SK-N-SH (cell line): ENCODE results near the gene DCLRE1B. TPM values are rescaled to one million over a fixed set of nuclear protein-coding genes. Genes with fewer than 3 reads are reported as not detected.

Experiments used
- CTCF ChIA-PET: fragments of 300-600, 350-600 bp; formaldehyde crosslinking; extraction: SDS; loops from one replicate; lab custom pipeline; 2021; lab: Yijun Ruan, JAX
- POLR2A ChIA-PET: fragments of 350-600 bp; sonication (Branson Sonifier 250); formaldehyde crosslinking; extraction: SDS; loops from one replicate; lab custom pipeline; 2020; ENCODE audit warnings: antibody characterized with exemption, inconsistent platforms; lab: Yijun Ruan, JAX
- DNase-seq: peaks from one replicate; pipeline ENCODE4 v3.0.0; 2012
- H2AFZ ChIP-seq: fragments of 200-600 bp; sonication (generic); 2 replicates; pipeline ENCODE4 v1.8.1; 2016; ENCODE audit warnings: antibody characterized with exemption, mild to moderate bottlenecking, low read depth
- H3F3A ChIP-seq: fragments of 200-600 bp; sonication (generic); replicated peaks from 2 replicates; pipeline ENCODE3; 2016; ENCODE audit warnings: antibody characterized with exemption, mild to moderate bottlenecking; ENCODE audit not compliant: insufficient read depth
- H3K27ac ChIP-seq, 2 experiments: fragments of 200-500 bp in 1 of 2; fragments of 200-600 bp in 1 of 2; sonication (Bioruptor generic) in 1 of 2; sonication (generic), shearing (Covaris generic) in 1 of 2; 2 replicates each; pipeline versions ENCODE4 v1.5.1 to v1.6.1; 2014 to 2016; ENCODE audit warnings: low read depth in 2 of 2, inconsistent platforms in 1 of 2, low read length in 1 of 2, mild to moderate bottlenecking in 1 of 2, mixed read lengths in 1 of 2
- H3K27me3 ChIP-seq: fragments of 200-600 bp; sonication (generic), shearing (Covaris generic); 2 replicates; pipeline ENCODE4 v1.6.1; 2016; ENCODE audit warnings: mixed run types; ENCODE audit not compliant: insufficient read depth
- H3K36me3 ChIP-seq, 2 experiments: fragments of 200-500 bp in 1 of 2; fragments of 200-600 bp in 1 of 2; sonication (Bioruptor generic) in 1 of 2; sonication (generic) in 1 of 2; replicated peaks in 1 of 2; 2 replicates each; pipeline versions ENCODE3 to v1.5.1; 2014 to 2016; ENCODE audit warnings: low read length in 1 of 2, mild to moderate bottlenecking in 1 of 2; ENCODE audit not compliant: insufficient read depth in 2 of 2, control insufficient read depth in 1 of 2
- H3K4me1 ChIP-seq, 2 experiments: fragments of 200-500 bp in 1 of 2; fragments of 200-600 bp in 1 of 2; sonication (Bioruptor generic) in 1 of 2; sonication (generic), shearing (Covaris generic) in 1 of 2; 2 replicates each; pipeline versions ENCODE4 v1.5.1 to v1.6.1; 2014 to 2016; ENCODE audit warnings: low read depth in 1 of 2, low read length in 1 of 2, mixed run types in 1 of 2; ENCODE audit not compliant: insufficient read depth in 2 of 2, control insufficient read depth in 1 of 2
- H3K4me2 ChIP-seq: fragments of 200-600 bp; sonication (generic), shearing (Covaris generic); 2 replicates; pipeline ENCODE4 v1.6.1; 2017; ENCODE audit warnings: mixed run types
- H3K4me3 ChIP-seq, 2 experiments: fragments of 200-500 bp in 1 of 2; fragments of 200-600 bp in 1 of 2; sonication (Bioruptor generic) in 1 of 2; sonication (generic), shearing (Covaris generic) in 1 of 2; 2 replicates each; pipeline versions ENCODE4 v1.5.1 to v1.8.1; 2014 to 2016; ENCODE audit warnings: low read depth in 2 of 2, inconsistent platforms in 1 of 2, low read length in 1 of 2, mild to moderate bottlenecking in 1 of 2, mixed read lengths in 1 of 2, moderate library complexity in 1 of 2
- H3K79me2 ChIP-seq: fragments of 200-600 bp; sonication (generic); 2 replicates; pipeline ENCODE4 v1.8.1; 2017; ENCODE audit warnings: mild to moderate bottlenecking; ENCODE audit not compliant: insufficient read depth
- H3K9ac ChIP-seq: fragments of 200-600 bp; sonication (generic); 2 replicates; pipeline ENCODE4 v1.6.1; 2017; ENCODE audit warnings: mixed run types
- H3K9me2 ChIP-seq: fragments of 200-600 bp; sonication (generic); 2 replicates; pipeline ENCODE4 v1.6.1; 2017; ENCODE audit warnings: mixed run types
- H3K9me3 ChIP-seq: fragments of 200-600 bp; sonication (generic); 2 replicates; pipeline ENCODE4 v1.6.1; 2017; ENCODE audit warnings: mixed run types, mild to moderate bottlenecking, moderate library complexity
- H4K20me1 ChIP-seq: fragments of 200-600 bp; sonication (generic); 2 replicates; pipeline ENCODE4 v1.6.1; 2017; ENCODE audit warnings: mild to moderate bottlenecking, mixed run types; ENCODE audit not compliant: insufficient read depth
- CTCF ChIP-seq: fragments of 200-600 bp; sonication (generic); IDR thresholded peaks from 2 replicates; pipeline ENCODE4 v1.6.1; 2017; ENCODE audit warnings: antibody characterized with exemption, mild to moderate bottlenecking, moderate library complexity
- EP300 ChIP-seq, 2 experiments: IDR thresholded peaks; 2 replicates each; pipeline versions ENCODE4 v1.4.0 to v1.6.1; 2012; ENCODE audit warnings: borderline replicate concordance in 1 of 2, low read depth in 1 of 2, low read length in 1 of 2
- EZH2phosphoT487 ChIP-seq: fragments of 200-600 bp; sonication (generic); IDR thresholded peaks from 2 replicates; pipeline ENCODE4 v1.6.1; 2017; ENCODE audit warnings: low read depth, mixed run types, mild to moderate bottlenecking, antibody characterized with exemption, moderate library complexity, borderline replicate concordance
- FOSL2 ChIP-seq: IDR thresholded peaks from 2 replicates; pipeline ENCODE4 v1.4.0; 2012; ENCODE audit warnings: low read depth, mild to moderate bottlenecking, moderate library complexity, borderline replicate concordance
- FOXJ3 ChIP-seq: sonication (generic); formaldehyde crosslinking; IDR thresholded peaks from 2 replicates; pipeline ENCODE4 v1.5.1; 2020; ENCODE audit warnings: mild to moderate bottlenecking, missing genetic modification reagents
- FOXM1 ChIP-seq: IDR thresholded peaks from 2 replicates; pipeline ENCODE4 v1.4.0; 2012; ENCODE audit warnings: low read depth, mild to moderate bottlenecking
- GABPA ChIP-seq: IDR thresholded peaks from 2 replicates; pipeline ENCODE4 v1.4.0; 2012; ENCODE audit warnings: low read depth, mild to moderate bottlenecking
- GATA2 ChIP-seq: sonication (generic); formaldehyde crosslinking; IDR thresholded peaks from 2 replicates; pipeline ENCODE4 v1.5.0; 2020; ENCODE audit warnings: mild to moderate bottlenecking, missing genetic modification reagents
- JUND ChIP-seq: IDR thresholded peaks from 2 replicates; pipeline ENCODE4 v1.4.0; 2012
- POLR2AphosphoS5 ChIP-seq: IDR thresholded peaks from 2 replicates; pipeline ENCODE4 v1.6.1; 2012; ENCODE audit warnings: low read depth, low read length
- RAD21 ChIP-seq: IDR thresholded peaks from 2 replicates; pipeline ENCODE4 v1.6.1; 2012; ENCODE audit warnings: mild to moderate bottlenecking, low read length
- RCOR1 ChIP-seq: fragments of 150-350 bp; IDR thresholded peaks from 2 replicates; pipeline ENCODE4 v1.6.1; 2017; ENCODE audit warnings: antibody characterized with exemption, low read length
- RFX5 ChIP-seq: IDR thresholded peaks from 2 replicates; pipeline ENCODE4 v1.6.1; 2012; ENCODE audit warnings: mild to moderate bottlenecking, improper control_type of control experiment, low read length
- SIN3A ChIP-seq: IDR thresholded peaks from 2 replicates; pipeline ENCODE4 v1.6.1; 2012; ENCODE audit warnings: low read depth, mild to moderate bottlenecking, low read length, moderate library complexity, borderline replicate concordance
- USF1 ChIP-seq: IDR thresholded peaks from 2 replicates; pipeline ENCODE4 v1.4.0; 2012; ENCODE audit warnings: low read depth, borderline replicate concordance
- YY1 ChIP-seq: IDR thresholded peaks from 2 replicates; pipeline ENCODE4 v1.4.0; 2012; ENCODE audit warnings: low read depth, mild to moderate bottlenecking
- WGBS: methylation state at CpG from one replicate; pipeline ENCODE4 v1.1.6; 2017; ENCODE audit warnings: low lambda C conversion rate; 5-methylcytosine and 5-hydroxymethylcytosine counted together
- polyA plus RNA-seq, 3 experiments: library from polyadenylated mRNA; depleted of rRNA; stranded (reverse); fragments of >200 nt; gene quantifications; 2 replicates each; pipeline ENCODE4 v1.2.3, GENCODE V29; 2012
- TF ChIP-seq, protein P1 (sequence below): IDR thresholded peaks from 2 replicates; pipeline ENCODE4 v1.4.0; 2012; ENCODE audit warnings: low read depth
- TF ChIP-seq, protein P2 (sequence below): IDR thresholded peaks from 2 replicates; pipeline ENCODE4 v1.4.0; 2012; ENCODE audit warnings: low read depth, borderline replicate concordance
- TF ChIP-seq, protein P3 (sequence below): IDR thresholded peaks from 2 replicates; pipeline ENCODE4 v1.6.1; 2012; ENCODE audit warnings: mild to moderate bottlenecking, low read depth, low read length, moderate library complexity

Gene DCLRE1B
- polyA plus RNA-seq, 1 of the 3 experiments (the other 2 are of a cell fraction): 3.0 TPM

DNA sequence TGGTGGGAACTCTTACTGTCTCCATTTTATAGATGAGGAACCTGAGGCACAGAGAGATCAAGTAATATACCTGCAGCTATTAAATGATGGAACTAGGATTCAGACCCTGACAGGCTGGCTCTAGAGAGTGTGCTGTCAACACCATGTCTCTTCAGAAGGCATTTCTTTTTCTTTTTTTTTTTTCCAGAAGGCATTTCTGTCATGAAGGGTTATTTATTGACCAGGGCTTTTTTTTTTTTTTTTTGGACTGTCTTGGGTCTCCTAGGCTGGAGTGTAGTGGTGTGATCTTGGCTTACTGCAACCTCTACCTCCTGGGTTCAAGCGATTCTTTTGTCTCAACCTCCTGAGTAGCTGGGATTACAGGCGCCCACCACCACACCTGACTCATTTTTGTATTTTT, 46.6 kb downstream of the DCLRE1B start:
- Histone ChIP-seq H3K27me3 (no peaks in the 10 kb centered on the region), H3K4me1 (peaks cover 0 to 11% of the 10 kb centered on the region in 2 experiments; a peak in 2 of 4 replicates), H3K36me3 (peaks cover 19 to 28% of the 10 kb centered on the region in 2 experiments), H4K20me1 (peaks cover 18% of the 10 kb centered on the region), H3K27ac (no peak overlapping the region), H2AFZ (no peak overlapping the region), H3K4me2 (no peak overlapping the region), H3K79me2 (peaks cover 63% of the 10 kb centered on the region), H3K9ac (no peak overlapping the region), H3K4me3 (no peak overlapping the region), H3K9me2 (no peaks in the 10 kb centered on the region), H3K9me3 (no peaks in the 10 kb centered on the region), H3F3A (peaks cover 5% of the 10 kb centered on the region)
- WGBS: 87% methylated on average over 2 of the region's 2 CpGs
- ChIA-PET POLR2A (no interaction called here), CTCF (interaction anchor here (1.2 to 6.6 kb wide), 3 partner anchors 12 to 115 kb away, joined by 4 to 31 read pairs (median 8); partner anchors contain the start of gene OLFML3)
- no peak for DNase-seq
- TF ChIP-seq POLR2AphosphoS5: no peak
- TF ChIP-seq FOXM1: no peak
- TF ChIP-seq, protein P1, sequence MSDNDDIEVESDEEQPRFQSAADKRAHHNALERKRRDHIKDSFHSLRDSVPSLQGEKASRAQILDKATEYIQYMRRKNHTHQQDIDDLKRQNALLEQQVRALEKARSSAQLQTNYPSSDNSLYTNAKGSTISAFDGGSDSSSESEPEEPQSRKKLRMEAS: no peak
- no peak for TF ChIP-seq SIN3A
- TF ChIP-seq YY1: no peak
- no peak for TF ChIP-seq JUND
- TF ChIP-seq USF1: no peak
- no peak for TF ChIP-seq GATA2 (CRISPR knock-in tag)
- no peak for TF ChIP-seq RCOR1
- no peak for TF ChIP-seq FOXJ3 (CRISPR knock-in tag)
- TF ChIP-seq, protein P2, sequence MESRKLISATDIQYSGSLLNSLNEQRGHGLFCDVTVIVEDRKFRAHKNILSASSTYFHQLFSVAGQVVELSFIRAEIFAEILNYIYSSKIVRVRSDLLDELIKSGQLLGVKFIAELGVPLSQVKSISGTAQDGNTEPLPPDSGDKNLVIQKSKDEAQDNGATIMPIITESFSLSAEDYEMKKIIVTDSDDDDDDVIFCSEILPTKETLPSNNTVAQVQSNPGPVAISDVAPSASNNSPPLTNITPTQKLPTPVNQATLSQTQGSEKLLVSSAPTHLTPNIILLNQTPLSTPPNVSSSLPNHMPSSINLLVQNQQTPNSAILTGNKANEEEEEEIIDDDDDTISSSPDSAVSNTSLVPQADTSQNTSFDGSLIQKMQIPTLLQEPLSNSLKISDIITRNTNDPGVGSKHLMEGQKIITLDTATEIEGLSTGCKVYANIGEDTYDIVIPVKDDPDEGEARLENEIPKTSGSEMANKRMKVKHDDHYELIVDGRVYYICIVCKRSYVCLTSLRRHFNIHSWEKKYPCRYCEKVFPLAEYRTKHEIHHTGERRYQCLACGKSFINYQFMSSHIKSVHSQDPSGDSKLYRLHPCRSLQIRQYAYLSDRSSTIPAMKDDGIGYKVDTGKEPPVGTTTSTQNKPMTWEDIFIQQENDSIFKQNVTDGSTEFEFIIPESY: no peak
- no peak for TF ChIP-seq RAD21
- TF ChIP-seq FOSL2: no peak
- TF ChIP-seq EZH2phosphoT487: no peak
- TF ChIP-seq GABPA: no peak
- TF ChIP-seq CTCF: no peak
- TF ChIP-seq RFX5: no peak
- TF ChIP-seq EP300 (IDR thresholded peaks at IDR 0.05; ENCODE audit: borderline replicate concordance in 1 of 2, low read depth in 1 of 2, low read length in 1 of 2): no peak
- TF ChIP-seq, protein P3, sequence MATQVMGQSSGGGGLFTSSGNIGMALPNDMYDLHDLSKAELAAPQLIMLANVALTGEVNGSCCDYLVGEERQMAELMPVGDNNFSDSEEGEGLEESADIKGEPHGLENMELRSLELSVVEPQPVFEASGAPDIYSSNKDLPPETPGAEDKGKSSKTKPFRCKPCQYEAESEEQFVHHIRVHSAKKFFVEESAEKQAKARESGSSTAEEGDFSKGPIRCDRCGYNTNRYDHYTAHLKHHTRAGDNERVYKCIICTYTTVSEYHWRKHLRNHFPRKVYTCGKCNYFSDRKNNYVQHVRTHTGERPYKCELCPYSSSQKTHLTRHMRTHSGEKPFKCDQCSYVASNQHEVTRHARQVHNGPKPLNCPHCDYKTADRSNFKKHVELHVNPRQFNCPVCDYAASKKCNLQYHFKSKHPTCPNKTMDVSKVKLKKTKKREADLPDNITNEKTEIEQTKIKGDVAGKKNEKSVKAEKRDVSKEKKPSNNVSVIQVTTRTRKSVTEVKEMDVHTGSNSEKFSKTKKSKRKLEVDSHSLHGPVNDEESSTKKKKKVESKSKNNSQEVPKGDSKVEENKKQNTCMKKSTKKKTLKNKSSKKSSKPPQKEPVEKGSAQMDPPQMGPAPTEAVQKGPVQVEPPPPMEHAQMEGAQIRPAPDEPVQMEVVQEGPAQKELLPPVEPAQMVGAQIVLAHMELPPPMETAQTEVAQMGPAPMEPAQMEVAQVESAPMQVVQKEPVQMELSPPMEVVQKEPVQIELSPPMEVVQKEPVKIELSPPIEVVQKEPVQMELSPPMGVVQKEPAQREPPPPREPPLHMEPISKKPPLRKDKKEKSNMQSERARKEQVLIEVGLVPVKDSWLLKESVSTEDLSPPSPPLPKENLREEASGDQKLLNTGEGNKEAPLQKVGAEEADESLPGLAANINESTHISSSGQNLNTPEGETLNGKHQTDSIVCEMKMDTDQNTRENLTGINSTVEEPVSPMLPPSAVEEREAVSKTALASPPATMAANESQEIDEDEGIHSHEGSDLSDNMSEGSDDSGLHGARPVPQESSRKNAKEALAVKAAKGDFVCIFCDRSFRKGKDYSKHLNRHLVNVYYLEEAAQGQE: no peak
